K562 (cell line): ENCODE measurements around the gene LINC00305. TPM values are rescaled to one million over a fixed set of nuclear protein-coding genes. Genes with fewer than 3 reads are reported as not detected.

Experiments
- BMI1 ChIP-seq: fragments of 150-350 bp; IDR thresholded peaks from 2 replicates; pipeline ENCODE4 v1.6.1; 2014; ENCODE audit warnings: low read length
- CREB3L1 ChIP-seq: fragments of 450-650 bp; IDR thresholded peaks from 2 replicates; pipeline ENCODE4 v1.6.1; 2014; ENCODE audit warnings: low read depth, mild to moderate bottlenecking, moderate library complexity, borderline replicate concordance
- ILK ChIP-seq: fragments of 450-650 bp; IDR thresholded peaks from 2 replicates; pipeline ENCODE4 v1.6.1; 2016; ENCODE audit warnings: missing genetic modification characterization, low read depth, mild to moderate bottlenecking, missing compliant biosample characterization, moderate library complexity, borderline replicate concordance
- NFE2L1 ChIP-seq: fragments of 450-650 bp; IDR thresholded peaks from 2 replicates; pipeline ENCODE4 v1.6.1; 2016; ENCODE audit warnings: missing genetic modification characterization, low read depth, mild to moderate bottlenecking, missing compliant biosample characterization, moderate library complexity, borderline replicate concordance
- SAP30 ChIP-seq: fragments of 200-600 bp; sonication (generic); IDR thresholded peaks from 2 replicates; pipeline ENCODE4 v1.6.1; 2012; ENCODE audit warnings: borderline replicate concordance, low read depth, mild to moderate bottlenecking, moderate library complexity, low read length, control low read depth, inconsistent platforms; ENCODE audit not compliant: insufficient read depth, poor library complexity, severe bottlenecking
- SNIP1 ChIP-seq: fragments of 450-650 bp; IDR thresholded peaks from 2 replicates; pipeline ENCODE4 v1.7.1; 2017; ENCODE audit warnings: low read depth, mild to moderate bottlenecking
- TCF15 ChIP-seq: fragments of 250-450 bp; sonication (Bioruptor Pico); IDR thresholded peaks from 2 replicates; pipeline ENCODE4 v1.8.0; 2022; ENCODE audit warnings: moderate library complexity, mild to moderate bottlenecking, inconsistent platforms
- TEAD1 ChIP-seq, 2 experiments: fragments of 450-650 bp in 1 of 2; sonication (generic) in 1 of 2; formaldehyde crosslinking; IDR thresholded peaks; 2 replicates each; pipeline versions ENCODE4 v1.4.0 to v1.8.0; 2020 to 2022; ENCODE audit warnings: mild to moderate bottlenecking in 2 of 2, missing genetic modification reagents in 1 of 2
- ZNF121 ChIP-seq: sonication (generic); formaldehyde crosslinking; conservative IDR thresholded peaks from 2 replicates; pipeline ENCODE4 v1.8.0; 2022; ENCODE audit warnings: missing genetic modification reagents
- ZNF175 ChIP-seq: fragments of 200-800 bp; sonication (Bioruptor generic); IDR thresholded peaks from 2 replicates; pipeline ENCODE4 v1.6.1; 2016; ENCODE audit warnings: low read depth, mild to moderate bottlenecking, missing genetic modification characterization, missing compliant biosample characterization
- polyA plus RNA-seq, 8 experiments: library from polyadenylated mRNA; depleted of rRNA in 4 of 8; stranded (reverse) in 5 of 8; unstranded in 3 of 8; fragments of >200 nt; fragmentation: Nextera tagmentation in 2 of 8; fragmentation: Illumina TruSeq in 1 of 8; extraction: Ambion mirVana in 2 of 8; extraction: Trizol in 1 of 8; gene quantifications; 2 replicates each; pipeline versions ENCODE4 v1.2.1 to v1.2.3, GENCODE V29; 2011 to 2014; ENCODE audit warnings: inconsistent platforms in 1 of 8, missing spikeins in 1 of 8
- total RNA-seq, 7 experiments: library from RNA; depleted of rRNA in 6 of 7; stranded (reverse); fragments of >200 nt in 6 of 7; fragmentation: Illumina TruSeq in 2 of 7; extraction: Trizol in 2 of 7; gene quantifications; 2 replicates each; pipeline versions ENCODE4 v1.2.1 to v1.2.3, GENCODE V29; 2011 to 2021; ENCODE audit warnings: low replicate concordance in 1 of 7
- TF ChIP-seq, protein P1 (sequence below), 2 experiments: fragments of 450-650 bp in 1 of 2; sonication (generic) in 1 of 2; formaldehyde crosslinking; conservative IDR thresholded peaks; 2 replicates each; pipeline versions ENCODE4 v1.4.0 to v1.8.1; 2020 to 2022; ENCODE audit warnings: mild to moderate bottlenecking in 1 of 2, missing genetic modification reagents in 1 of 2
- TF ChIP-seq, protein P2 (sequence below): fragments of 450-650 bp; IDR thresholded peaks from 2 replicates; pipeline ENCODE4 v1.6.1; 2016; ENCODE audit warnings: mild to moderate bottlenecking, moderate library complexity

The LINC00305 gene
- total and polyA plus RNA-seq, 9 of the 15 experiments (the other 6 are each of a cell fraction or from before 2014, with no cell fraction given) = not detected

DNA sequence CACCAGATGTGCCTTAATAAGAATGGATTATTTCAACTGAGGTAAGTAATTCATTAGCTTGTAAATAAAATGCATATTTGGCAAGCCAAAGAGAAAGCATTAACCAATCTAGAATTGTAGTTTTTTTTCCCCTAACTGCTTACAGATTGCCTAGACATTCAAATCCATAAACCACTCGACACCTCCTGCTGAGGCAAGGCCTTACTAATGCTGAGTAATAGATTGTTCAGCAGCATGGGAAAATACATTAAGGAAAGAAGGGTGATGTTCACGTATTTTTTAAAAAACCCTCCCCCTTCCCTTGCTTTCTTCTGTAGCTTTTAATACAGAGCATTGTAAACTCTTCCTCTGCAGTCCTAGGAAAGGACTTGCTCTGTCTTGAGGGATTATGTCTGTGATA is 17.0 kb upstream of the LINC00305 start (continued):
- TF ChIP-seq ILK = no peak
- no peak for TF ChIP-seq SAP30
- no peak for TF ChIP-seq TCF15 (CRISPR knock-in tag)
- TF ChIP-seq, protein P1, sequence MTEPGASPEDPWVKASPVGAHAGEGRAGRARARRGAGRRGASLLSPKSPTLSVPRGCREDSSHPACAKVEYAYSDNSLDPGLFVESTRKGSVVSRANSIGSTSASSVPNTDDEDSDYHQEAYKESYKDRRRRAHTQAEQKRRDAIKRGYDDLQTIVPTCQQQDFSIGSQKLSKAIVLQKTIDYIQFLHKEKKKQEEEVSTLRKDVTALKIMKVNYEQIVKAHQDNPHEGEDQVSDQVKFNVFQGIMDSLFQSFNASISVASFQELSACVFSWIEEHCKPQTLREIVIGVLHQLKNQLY (CRISPR knock-in tag; conservative IDR thresholded peaks at IDR 0.05) = no peak
- TF ChIP-seq ZNF175 = no peak
- TF ChIP-seq TEAD1 (CRISPR knock-in tag; IDR thresholded peaks at IDR 0.05) = no peak
- no peak for TF ChIP-seq ZNF121 (CRISPR knock-in tag)
- no peak for TF ChIP-seq SNIP1
- TF ChIP-seq NFE2L1 (tag) = no peak
- no peak for TF ChIP-seq BMI1
- TF ChIP-seq, protein P2, sequence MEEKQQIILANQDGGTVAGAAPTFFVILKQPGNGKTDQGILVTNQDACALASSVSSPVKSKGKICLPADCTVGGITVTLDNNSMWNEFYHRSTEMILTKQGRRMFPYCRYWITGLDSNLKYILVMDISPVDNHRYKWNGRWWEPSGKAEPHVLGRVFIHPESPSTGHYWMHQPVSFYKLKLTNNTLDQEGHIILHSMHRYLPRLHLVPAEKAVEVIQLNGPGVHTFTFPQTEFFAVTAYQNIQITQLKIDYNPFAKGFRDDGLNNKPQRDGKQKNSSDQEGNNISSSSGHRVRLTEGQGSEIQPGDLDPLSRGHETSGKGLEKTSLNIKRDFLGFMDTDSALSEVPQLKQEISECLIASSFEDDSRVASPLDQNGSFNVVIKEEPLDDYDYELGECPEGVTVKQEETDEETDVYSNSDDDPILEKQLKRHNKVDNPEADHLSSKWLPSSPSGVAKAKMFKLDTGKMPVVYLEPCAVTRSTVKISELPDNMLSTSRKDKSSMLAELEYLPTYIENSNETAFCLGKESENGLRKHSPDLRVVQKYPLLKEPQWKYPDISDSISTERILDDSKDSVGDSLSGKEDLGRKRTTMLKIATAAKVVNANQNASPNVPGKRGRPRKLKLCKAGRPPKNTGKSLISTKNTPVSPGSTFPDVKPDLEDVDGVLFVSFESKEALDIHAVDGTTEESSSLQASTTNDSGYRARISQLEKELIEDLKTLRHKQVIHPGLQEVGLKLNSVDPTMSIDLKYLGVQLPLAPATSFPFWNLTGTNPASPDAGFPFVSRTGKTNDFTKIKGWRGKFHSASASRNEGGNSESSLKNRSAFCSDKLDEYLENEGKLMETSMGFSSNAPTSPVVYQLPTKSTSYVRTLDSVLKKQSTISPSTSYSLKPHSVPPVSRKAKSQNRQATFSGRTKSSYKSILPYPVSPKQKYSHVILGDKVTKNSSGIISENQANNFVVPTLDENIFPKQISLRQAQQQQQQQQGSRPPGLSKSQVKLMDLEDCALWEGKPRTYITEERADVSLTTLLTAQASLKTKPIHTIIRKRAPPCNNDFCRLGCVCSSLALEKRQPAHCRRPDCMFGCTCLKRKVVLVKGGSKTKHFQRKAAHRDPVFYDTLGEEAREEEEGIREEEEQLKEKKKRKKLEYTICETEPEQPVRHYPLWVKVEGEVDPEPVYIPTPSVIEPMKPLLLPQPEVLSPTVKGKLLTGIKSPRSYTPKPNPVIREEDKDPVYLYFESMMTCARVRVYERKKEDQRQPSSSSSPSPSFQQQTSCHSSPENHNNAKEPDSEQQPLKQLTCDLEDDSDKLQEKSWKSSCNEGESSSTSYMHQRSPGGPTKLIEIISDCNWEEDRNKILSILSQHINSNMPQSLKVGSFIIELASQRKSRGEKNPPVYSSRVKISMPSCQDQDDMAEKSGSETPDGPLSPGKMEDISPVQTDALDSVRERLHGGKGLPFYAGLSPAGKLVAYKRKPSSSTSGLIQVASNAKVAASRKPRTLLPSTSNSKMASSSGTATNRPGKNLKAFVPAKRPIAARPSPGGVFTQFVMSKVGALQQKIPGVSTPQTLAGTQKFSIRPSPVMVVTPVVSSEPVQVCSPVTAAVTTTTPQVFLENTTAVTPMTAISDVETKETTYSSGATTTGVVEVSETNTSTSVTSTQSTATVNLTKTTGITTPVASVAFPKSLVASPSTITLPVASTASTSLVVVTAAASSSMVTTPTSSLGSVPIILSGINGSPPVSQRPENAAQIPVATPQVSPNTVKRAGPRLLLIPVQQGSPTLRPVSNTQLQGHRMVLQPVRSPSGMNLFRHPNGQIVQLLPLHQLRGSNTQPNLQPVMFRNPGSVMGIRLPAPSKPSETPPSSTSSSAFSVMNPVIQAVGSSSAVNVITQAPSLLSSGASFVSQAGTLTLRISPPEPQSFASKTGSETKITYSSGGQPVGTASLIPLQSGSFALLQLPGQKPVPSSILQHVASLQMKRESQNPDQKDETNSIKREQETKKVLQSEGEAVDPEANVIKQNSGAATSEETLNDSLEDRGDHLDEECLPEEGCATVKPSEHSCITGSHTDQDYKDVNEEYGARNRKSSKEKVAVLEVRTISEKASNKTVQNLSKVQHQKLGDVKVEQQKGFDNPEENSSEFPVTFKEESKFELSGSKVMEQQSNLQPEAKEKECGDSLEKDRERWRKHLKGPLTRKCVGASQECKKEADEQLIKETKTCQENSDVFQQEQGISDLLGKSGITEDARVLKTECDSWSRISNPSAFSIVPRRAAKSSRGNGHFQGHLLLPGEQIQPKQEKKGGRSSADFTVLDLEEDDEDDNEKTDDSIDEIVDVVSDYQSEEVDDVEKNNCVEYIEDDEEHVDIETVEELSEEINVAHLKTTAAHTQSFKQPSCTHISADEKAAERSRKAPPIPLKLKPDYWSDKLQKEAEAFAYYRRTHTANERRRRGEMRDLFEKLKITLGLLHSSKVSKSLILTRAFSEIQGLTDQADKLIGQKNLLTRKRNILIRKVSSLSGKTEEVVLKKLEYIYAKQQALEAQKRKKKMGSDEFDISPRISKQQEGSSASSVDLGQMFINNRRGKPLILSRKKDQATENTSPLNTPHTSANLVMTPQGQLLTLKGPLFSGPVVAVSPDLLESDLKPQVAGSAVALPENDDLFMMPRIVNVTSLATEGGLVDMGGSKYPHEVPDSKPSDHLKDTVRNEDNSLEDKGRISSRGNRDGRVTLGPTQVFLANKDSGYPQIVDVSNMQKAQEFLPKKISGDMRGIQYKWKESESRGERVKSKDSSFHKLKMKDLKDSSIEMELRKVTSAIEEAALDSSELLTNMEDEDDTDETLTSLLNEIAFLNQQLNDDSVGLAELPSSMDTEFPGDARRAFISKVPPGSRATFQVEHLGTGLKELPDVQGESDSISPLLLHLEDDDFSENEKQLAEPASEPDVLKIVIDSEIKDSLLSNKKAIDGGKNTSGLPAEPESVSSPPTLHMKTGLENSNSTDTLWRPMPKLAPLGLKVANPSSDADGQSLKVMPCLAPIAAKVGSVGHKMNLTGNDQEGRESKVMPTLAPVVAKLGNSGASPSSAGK = no peak
- no peak for TF ChIP-seq CREB3L1
